HS-27A (cell line): ENCODE results near the gene BTAF1.
"Not testable (repeated sequence)": the region's sequence is repeated elsewhere in the genome, so short reads cannot be mapped to it uniquely, and the experiment has no call there.

Experiments
- DNase-seq: peaks from one replicate; pipeline ENCODE4 v3.0.0-alpha.2; 2012; ENCODE audit warnings: low read depth, missing footprints

BTAF1 gene

GRCh38 chr10:91978585-91978984 is 55.0 kb downstream of the BTAF1 start:
- DNase-seq: no peak

DNA sequence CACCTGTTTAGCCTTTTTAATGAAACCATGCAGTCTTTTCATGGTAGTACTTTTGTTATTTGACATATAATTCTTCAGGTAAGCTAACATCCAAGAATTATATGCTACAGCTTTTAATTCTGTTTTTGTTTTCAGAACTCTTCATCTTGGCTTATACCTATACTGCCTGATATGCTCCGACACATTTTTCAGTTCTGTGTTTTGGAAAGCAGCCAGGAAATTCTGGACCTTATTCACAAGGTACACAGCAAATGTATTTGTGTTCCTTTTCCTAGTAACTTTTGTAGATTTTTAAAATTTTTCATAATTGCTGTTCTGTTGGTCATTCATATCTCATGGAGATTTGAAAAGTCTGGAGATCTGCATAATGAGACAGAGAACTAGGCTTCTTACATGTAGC is 56.7 kb downstream of the BTAF1 start:
- DNase-seq: no peak

- DNase-seq: no peak
Measured at GRCh38 chr10:91983416-91983815, 59.8 kb downstream of the BTAF1 start.

DNA sequence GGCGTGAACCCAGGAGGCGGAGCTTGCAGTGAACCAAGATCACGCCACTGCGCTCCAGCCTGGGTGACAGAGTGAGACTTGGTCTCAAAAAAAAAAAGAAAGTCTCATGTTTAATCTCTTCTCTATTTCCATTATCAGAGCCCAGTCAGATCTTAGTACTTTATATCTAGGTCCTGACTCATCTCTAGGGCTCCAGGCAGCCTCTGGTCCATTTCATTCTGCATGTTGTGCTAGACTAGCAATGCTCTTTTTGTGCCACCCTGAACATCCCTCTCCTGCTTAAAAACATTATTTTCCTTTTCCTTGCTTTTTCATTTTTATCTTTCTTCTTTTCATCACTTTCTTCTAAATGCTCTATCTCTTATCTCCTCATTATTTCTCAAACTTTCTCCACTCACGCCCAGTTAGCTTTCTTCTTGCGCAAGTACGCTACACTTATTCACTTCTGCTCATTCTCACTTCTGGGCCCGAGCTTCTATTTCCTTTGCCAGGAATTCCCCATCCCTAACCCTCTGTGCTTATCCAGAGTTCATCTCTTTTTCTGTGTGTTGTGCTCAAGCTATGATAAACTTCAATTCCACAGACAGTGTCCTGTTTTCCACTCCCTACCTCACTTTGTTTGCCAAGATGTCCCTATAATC is 63.9 kb downstream of the BTAF1 start:
- no peak for DNase-seq

DNA sequence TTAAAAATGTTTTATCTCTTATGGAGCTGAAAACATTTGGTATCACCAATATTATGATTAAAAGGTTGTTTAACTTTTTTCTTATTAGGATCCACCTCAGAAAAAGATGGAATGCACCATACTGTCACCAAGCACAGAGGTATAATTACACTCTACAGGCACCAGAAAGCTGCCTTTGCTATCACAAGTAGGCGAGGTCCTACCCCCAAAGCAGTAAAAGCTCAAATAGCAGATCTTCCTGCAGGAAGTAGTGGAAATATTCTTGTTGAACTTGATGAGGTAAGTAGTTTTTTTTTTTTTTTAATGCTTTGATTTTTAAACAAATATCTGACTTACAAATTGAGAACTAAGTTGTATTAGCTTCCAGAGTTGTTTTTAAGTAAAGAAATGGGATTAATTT is 68.5 kb downstream of the BTAF1 start:
- DNase-seq: no peak

DNA sequence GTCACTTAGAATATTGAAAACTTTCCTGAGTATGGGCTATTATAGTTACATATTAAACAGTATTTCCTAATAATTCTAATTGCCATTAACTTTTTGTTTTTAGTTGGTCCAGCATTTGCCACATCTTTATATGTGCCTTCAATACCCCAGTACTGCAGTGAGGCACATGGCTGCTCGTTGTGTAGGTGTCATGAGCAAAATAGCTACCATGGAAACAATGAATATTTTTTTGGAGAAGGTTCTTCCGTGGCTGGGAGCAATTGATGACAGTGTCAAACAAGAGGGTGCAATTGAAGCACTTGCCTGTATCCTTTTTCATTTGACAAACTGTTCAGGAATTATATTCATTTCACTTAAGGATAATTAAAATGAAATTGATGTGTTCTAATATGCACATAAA is 72.7 kb downstream of the BTAF1 start:
- DNase-seq: no peak

DNA sequence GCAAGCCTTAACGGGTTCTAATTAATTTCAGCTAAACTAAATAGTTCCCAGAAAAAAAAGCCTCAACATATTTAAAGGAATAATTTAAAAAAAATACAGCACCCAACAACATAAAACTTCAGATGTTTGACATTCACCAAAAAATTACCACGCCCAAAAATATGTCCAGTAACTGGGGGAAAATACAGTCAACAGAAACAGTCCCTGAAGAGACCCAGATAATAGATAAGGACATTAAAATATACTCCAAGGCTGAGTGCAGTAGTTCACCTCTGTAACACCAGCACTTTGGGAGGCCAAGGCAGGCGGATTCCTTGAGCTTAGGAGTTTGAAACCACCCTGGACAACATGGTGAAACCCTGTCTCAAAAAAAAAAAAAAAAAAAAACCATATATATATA is 78.0 kb downstream of the BTAF1 start:
- no peak for DNase-seq

- no peak for DNase-seq
Measured at GRCh38 chr10:92001995-92002394, 78.4 kb downstream of the BTAF1 start.

GRCh38 chr10:92003258-92003657 is 79.7 kb downstream of the BTAF1 start:
- no peak for DNase-seq

GRCh38 chr10:92005978-92006377 is 82.4 kb downstream of the BTAF1 start:
- no peak for DNase-seq

DNA sequence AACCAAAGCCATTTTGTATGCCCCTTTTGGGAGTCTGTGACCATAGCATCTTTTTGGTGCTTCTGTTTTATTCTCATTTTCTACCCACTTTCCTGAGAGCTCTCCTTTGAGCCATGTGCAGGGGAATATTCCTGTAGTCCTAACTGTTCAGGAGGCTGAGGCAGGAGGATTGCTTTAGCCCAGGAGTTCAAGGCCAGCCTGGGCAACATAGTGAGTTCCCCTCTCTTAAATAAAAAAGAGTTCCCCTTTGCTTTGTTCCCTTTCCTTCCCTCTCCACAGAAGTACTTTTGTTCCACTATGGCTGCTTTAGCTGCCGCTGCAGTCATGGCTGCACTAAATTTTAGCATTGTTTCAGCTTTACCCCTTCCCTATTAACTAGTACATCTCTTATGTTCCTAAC is 85.9 kb downstream of the BTAF1 start:
- no peak for DNase-seq

- DNase-seq: no peak
Measured at GRCh38 chr10:92010047-92010735, 86.6 kb downstream of the BTAF1 start.

- peak; percentile 14 for DNase-seq
Measured at GRCh38 chr10:92011560-92012214, 88.1 kb downstream of the BTAF1 start.

GRCh38 chr10:92014620-92015019 is 91.0 kb downstream of the BTAF1 start:
- DNase-seq: no peak

DNA sequence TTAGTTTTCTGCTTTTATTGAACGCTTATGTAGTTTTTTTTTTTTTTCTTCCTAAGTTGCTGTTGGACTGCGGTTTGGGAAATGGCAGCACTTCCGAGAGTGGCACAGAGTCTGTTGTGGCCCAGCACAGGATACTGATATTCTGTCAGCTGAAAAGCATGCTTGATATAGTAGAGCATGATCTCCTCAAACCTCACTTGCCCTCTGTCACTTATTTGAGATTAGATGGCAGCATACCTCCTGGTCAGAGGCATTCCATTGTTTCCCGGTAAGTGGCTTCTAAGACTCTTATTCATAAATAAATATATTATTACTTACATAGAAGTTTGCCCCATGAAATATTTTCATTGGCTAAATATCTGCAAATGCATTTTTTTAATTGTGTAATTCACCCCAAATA is 101.1 kb downstream of the BTAF1 start:
- DNase-seq: peak; percentile 0

- peak; percentile 2 for DNase-seq
Measured at GRCh38 chr10:92025340-92025739, 101.8 kb downstream of the BTAF1 start.

DNA sequence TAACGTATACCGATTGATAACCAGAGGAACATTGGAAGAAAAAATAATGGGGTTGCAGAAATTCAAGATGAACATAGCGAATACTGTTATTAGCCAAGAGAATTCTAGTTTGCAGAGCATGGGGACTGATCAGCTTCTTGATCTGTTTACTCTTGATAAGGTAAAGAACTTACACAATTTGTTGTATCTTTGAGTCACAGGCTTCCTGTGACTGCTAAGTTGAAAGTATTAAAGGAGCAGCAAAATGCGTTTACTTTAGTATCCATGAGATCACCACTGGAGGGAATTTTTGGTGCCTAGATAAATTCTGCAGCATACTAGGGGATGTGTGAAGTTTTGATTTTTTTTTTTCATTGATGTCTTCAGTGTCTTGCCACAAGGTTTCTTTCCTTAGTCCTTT is 103.6 kb downstream of the BTAF1 start:
- DNase-seq: no peak

DNA sequence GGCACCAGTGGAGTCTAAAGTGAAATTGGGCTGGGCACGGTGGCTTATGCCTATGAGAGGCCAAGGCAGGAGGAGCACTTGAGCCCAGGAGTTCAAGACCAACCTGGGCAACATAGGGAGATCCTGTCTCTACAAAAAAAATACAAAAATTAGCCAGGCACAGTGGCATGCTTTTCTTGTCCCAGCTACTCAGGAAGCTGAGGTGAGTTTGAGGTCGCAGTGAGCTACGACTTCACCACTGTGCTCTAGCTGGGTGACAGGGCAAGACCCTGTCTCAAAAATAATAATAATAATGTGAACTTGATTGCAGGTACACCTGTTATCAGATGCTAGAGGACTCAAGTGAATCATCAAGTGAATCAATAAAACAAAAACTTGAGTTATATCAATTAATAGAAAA is 108.0 kb downstream of the BTAF1 start:
- DNase-seq: no peak

GRCh38 chr10:92033070-92033469 is 109.5 kb downstream of the BTAF1 start:
- DNase-seq: not testable (repeated sequence)

- no peak for DNase-seq
Measured at GRCh38 chr10:92038949-92039348, 115.4 kb downstream of the BTAF1 start.

- no peak for DNase-seq
Measured at GRCh38 chr10:92042541-92042940, 119.0 kb downstream of the BTAF1 start.

GRCh38 chr10:92045641-92046106 is 122.1 kb downstream of the BTAF1 start:
- no peak for DNase-seq

- DNase-seq: no peak
Measured at GRCh38 chr10:92047215-92047614, 123.6 kb downstream of the BTAF1 start.
